NCI-H2029 (cell line): Measurements from ENCODE around the gene RBM33.

Experiments used
- DNase-seq: peaks from one replicate; lab custom pipeline; 2025; lab: John Stamatoyannopoulos, UW

Gene RBM33

DNA sequence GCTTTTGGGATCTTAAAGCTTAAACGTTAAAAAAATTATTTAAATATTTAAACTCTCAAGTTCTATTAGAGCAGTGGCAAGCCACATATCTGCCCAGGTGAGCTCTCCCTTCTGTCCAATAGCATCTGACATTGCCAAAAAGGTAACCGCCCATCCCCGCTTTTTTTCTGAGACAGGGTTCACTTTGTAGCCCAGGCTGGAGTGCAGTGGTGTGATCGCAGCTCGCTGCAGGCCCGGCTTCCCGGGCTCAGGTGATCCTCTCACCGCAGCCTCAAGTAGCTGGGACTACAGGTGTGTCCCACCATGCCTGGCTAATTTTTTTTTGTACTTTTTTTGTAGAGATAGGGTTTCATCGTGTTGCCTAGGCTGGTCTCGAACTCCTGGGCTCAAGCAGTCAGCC is 83.2 kb downstream of the RBM33 start:
- DNase-seq, result no peak

GRCh38 chr7:155728116-155728515 is 83.7 kb downstream of the RBM33 start:
- no peak for DNase-seq

DNA sequence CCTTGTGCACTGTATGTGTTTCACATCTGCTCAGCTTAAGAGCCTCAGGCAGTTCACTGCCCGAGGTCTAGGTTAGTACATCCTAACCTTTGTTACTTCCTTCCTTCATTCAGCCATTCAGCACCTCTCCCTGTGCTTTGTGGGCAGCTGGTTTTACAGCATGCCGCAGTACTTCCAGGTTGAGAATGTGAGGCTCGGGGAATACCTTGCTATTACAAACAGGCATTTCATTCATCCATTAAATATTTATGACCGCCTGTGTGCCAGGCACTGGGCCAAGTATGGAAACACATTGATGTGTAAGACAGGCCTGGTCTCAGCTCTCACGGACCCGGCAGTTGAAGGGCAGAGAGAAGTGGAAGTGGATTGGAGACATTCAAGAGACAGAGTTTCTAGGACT is 85.4 kb downstream of the RBM33 start:
- DNase-seq, result no peak

DNA sequence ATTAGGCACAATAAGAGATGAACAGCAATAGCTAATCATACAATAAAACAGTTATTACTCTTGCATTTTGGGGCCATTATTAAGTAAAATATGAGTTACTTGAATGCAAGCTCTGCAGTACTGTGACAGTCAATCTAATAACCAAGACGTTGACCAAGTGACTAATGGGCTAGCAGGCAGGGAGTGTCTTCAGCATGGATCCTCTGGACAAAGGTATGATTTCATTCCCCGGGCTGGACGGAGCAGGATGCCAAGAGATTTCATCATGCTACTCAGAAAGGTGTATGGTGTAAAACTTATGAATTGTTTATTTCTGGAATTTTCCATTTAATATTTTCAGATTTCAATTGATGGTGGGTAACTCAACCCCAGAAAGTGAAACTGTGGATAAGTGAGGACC is 86.9 kb downstream of the RBM33 start:
- no peak for DNase-seq

- no peak for DNase-seq
These were observed 87.4 kb downstream of the RBM33 start for GRCh38 chr7:155731871-155732270.

DNA sequence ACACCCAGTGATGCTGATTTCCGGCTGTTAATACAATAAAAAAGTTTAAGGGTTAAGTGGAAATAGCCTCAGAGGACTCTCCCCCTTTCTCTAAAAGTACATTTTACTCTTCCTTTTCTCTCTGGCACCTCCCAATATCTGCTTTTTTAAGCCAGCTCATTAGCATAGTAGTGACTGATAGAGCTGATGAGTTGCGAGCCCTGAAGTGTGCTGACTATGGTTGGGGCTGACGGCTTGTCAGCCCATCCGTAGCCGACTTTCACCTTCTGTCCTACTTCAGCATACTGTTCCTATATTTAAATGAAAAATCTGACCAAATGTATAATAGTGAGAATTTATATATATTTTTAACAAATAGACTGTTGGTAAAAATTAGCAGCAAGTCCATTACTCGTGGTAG is 87.8 kb downstream of the RBM33 start:
- no peak for DNase-seq

GRCh38 chr7:155733582-155734444 is 89.4 kb downstream of the RBM33 start:
- DNase-seq, result no peak

DNA sequence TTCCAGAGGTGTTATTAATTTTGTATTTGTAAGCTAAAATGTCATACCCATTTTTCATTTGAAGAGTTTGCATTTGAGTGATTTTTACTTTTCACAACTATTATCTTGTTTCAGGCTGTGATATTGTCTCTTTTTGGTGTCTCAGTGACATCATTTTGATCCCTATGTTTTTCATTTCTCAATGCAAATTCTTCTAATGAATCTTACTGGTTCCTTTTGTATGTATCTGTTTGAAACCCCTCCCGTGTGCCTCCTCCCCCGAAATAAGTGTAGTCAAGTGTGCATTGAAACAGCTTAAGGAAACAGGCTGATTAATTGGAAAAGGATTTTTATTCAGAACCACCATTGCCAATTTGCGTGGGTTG is 90.0 kb downstream of the RBM33 start:
- DNase-seq, result no peak

DNA sequence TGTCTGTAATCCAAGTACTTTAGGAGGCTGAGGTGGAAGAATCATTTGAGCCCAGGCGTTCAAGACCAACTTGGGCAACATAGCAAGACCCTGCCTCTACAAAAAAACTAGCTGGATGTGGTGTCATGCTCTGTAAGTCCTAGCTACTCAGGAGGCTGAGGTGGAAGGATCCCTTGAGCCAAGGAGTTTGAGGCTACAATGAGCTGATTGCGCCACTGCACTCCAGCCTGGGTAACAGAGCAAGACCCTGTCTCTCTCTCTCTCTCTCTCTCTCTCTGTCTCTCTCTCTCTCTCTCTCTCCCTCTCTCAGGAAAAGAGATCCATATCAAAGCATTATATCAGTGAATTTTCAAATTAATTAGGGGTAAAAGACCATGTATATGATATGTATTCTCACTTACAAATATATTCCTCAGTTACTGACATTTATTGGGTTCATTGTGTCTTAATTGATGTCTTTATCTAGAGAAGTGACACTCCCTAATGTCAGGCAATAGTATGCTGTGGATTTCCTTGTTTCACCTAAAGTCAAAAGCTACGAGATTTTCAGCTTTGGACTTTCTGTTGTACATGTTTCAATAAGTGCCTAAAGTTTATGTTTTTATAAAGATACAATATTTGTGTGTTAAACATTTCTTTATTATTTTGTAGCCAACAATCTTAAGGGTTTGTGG is 91.1 kb downstream of the RBM33 start:
- DNase-seq, result no peak

- DNase-seq, result no peak
These were observed 93.1 kb downstream of the RBM33 start for GRCh38 chr7:155737590-155737989.

GRCh38 chr7:155738104-155738503 is 93.6 kb downstream of the RBM33 start:
- DNase-seq, result no peak

DNA sequence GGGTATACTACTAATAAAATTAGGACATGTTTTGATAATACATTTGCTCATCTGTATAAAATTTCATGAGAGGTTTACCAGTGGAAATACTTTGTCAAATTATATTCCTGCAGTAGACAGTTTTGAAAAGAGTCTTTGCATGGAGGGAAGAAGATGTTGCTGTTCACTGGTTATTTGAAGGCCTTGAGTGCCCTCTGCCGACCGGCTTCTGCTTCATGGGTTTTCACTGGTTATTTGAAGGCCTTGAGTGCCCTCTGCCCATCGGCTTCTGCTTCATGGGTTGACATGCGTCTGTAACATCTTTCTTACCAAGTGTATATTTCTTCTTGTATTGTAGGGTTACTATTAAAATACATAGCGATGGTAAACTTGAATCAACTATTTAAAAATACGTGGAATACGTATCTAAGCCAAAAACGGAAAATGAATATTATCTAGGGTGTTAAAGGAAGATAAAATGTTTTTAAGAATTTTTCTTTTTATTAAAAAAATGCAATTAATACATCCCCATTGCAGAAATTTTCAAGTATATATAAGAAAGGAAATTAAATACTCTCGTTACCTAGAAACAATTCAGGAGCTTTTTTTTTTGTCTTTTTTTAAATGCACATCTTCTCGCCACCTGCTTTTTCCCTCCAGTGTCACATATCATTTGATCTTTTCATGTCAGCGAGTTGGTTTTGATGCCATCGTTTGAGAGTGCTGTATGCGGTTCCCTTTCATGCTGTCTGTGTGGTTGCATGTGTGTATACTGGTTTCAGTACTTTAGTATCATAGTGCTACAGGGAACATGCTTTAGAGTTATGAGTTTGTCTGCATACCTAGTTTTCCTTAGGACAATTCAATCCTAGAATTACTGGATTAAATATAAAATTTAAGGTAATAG is 94.4 kb downstream of the RBM33 start:
- peak; percentile 9 for DNase-seq

- DNase-seq, result no peak
These were observed 95.2 kb downstream of the RBM33 start for GRCh38 chr7:155739538-155740143.

- no peak for DNase-seq
These were observed 96.6 kb downstream of the RBM33 start for GRCh38 chr7:155741082-155741481.

DNA sequence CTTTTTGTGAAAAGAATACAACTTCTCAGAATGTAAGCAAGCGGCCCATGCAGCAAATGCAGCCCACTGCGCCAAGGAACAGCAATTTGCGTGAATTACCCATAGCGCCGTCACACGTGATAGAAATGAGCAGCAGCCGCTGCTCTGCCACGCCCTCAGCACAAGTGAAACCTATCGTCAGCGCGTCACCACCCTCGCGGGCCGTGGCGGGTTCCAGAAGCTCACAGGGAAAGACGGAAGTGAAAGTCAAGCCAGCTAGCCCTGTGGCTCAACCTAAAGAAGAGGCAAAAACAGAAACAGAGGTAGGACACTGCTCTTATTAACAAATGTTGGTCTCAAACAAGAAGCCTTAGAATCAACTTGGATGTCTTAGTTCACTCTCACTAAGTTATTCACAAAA is 97.3 kb downstream of the RBM33 start:
- DNase-seq, result no peak

- no peak for DNase-seq
These were observed 98.7 kb downstream of the RBM33 start for GRCh38 chr7:155743177-155743576.

DNA sequence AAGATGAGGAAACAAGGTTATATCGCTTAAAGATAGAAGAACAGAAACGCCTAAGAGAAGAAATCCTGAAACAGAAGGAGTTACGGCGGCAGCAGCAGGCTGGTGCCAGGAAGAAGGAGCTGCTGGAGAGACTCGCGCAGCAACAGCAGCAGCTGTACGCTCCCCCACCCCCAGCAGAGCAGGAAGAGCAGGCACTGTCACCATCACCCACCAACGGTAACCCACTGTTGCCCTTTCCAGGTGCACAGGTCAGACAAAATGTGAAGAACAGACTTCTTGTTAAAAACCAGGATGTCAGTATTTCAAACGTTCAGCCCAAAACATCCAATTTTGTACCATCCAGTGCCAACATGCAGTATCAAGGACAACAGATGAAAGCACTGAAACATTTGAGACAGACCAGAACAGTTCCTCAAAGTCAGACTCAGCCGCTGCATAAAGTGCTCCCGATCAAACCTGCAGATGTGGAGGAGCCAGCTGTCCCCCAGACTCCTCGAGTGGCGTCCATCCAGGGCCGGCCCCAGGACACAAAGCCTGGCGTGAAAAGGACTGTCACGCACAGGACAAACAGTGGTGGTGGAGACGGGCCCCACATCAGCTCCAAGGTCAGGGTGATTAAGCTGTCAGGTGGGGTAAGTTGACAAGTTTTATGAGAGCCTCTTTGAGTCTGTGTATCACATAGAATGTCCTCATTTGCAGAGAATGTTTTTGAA is 100.7 kb downstream of the RBM33 start:
- DNase-seq, result no peak

DNA sequence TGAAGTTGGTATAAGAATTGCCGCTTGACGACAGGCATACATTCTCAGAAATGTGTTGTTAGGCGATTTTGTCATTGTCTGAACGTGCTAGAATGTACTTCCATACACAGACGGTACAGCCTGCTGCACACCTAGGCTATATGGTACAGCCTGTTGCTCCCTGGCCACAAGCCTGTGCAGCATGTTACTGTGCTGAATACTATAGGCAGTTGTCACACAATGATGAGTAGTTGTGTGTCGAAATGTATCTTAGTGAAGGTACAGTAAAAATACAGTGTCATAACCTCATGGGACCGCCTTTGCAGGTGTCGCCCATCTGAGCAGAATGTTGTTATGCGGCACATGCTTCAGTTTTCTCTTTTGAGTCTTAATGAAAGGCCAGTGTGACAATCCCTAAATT is 101.3 kb downstream of the RBM33 start:
- DNase-seq, result no peak

- DNase-seq, result no peak
These were observed 101.7 kb downstream of the RBM33 start for GRCh38 chr7:155746188-155746587.

GRCh38 chr7:155747209-155747608 is 102.7 kb downstream of the RBM33 start:
- no peak for DNase-seq

- DNase-seq, result no peak
These were observed 105.1 kb downstream of the RBM33 start for GRCh38 chr7:155749578-155749977.
